ENCODE results near the gene PBX1.

PBX1 gene

GRCh38 chr1:164622068-164622845 lies 63.3 kb downstream of the PBX1 start:
- no peak for DNase-seq

DNA sequence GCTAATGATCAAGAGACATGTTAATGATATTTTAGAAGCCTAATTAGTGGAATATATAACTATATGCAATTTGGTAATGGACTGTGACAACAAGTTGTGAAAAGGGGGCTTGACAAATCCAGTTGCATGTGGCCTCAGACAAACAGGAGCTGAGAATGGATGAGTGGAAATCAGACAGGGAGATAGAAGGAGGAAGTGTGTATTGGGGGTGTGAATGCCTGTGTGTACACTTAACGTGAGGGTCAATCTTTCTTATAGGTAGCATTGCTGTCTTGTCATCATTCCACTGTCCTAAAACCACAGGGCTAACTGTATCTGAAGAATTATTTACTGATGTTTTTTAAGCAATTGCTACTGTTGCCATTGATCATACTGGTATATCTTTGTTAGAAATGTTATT lies 64.8 kb downstream of the PBX1 start:
- no peak for DNase-seq

DNA sequence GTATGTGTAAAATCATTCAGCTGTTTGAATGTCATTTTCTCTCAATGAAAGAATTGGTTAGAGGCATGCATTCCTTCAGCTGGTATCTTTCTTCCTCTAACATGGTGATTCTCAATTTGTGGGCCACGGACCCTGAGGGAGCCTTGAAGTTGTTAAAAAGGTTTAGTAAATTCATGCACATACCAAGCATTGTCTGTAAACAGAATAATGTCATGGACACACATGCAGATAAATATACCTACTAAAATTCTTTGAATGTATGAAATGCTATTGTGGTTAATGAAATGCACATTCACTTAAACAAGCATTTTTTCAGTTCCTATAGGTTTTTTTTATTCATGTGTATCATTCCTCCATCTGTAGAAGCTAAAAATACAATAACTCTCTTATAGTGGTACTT lies 65.4 kb downstream of the PBX1 start:
- no peak for DNase-seq

DNA sequence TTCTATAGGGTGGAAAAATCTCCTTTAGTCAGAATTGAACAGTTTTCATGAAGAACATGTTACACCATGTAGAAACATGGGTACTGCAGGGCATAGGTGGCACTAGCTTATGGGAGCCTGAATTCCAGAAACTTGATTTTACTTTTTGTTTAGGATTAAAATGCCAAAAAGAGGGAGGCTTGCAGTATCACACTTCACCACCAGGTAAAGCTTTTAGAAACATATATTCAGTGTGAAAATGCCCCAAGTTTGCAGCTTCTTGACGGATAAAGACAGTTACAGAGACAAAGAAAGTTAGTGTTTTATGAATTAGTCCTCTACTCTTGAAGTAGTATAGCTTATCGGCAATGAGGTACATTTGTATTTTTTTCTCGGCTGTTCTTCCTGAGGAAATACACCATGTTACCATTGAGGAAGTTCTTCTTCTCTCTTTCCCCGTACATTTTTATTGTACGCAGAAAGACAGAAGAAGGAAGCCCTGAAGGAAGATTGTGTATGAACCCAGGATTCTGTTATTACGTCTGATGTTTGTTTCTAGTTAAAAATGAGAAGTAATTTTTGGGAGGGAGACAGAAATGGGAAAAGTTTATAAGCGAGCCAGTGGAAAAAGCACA lies 66.1 kb downstream of the PBX1 start:
- no peak for DNase-seq

GRCh38 chr1:164628772-164629171 lies 69.8 kb downstream of the PBX1 start:
- no peak for DNase-seq

- no peak for DNase-seq
These were observed 71.0 kb downstream of the PBX1 start for GRCh38 chr1:164629971-164630370.

GRCh38 chr1:164630626-164631396 lies 71.8 kb downstream of the PBX1 start:
- no peak for DNase-seq

DNA sequence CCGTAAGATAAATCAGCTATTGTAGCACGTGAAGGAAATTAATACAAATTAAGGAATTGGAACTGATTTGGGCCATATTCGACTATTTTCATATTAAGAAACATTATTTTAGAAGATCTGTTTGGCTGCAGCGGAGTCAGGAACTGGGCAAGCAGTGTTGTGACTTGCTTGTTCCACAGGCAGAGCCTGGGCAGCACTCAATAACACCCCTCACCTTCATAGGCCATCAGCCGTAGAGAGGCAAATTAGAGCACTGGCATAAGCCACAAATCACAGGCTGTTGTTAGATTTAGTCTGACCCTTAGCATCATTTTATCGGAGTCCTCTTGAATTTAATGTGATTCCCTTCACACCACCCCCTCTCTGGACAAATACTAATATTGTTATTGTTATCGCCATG lies 72.8 kb downstream of the PBX1 start:
- DNase-seq = no peak

DNA sequence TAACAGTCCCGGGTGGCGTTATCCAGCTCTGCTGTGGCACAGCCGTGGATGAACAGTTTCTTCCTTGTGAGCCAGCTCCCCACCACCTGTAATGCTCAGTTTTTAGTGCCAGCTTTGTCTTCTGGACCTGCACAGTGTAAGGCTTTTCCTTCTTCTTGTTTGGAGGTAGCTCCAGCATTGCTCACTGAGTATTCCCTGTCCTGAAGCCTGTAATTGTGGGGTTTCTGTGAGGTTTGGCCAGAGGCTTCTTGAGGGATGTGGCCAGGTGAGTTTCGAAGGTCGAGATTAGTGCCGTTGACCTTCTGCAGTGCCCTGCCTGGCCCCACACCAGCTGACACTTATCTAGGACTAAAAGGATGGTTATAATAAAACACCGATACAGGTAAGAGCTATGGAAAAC lies 75.0 kb downstream of the PBX1 start:
- DNase-seq = no peak

DNA sequence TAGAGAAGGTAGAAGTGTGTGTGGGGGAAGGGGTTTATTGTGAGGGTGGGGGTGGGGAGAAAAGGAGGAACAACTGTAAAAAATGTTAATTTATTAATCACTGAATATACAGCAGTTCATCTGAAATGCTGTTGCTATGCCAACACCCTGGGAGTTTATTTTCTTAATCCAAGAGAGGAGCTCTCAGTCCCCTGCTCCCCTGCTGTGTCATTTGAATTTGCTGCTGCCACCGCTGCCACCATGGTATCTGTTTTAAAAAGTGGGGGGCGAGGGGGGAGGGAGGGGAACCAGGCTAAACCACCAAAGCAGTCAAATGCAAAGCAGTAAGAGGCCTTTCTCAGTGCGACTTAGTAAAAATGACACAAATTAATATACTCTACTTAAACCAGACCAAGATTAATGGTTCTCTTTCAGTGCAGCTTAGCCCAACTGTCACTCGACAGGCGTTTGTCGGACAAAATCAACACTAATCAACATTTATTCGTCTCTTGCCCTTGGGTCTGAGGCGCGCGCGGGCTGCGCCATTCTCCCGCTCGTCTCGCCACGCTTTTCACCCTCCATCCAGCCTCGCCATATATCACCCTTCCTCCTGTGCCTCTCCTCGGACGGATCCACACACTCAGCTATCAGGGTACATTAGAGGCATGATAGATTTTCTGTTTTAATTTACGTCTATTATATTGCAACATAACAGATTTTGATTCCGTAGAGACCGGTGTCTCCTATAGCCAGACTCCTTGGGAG lies 76.2 kb downstream of the PBX1 start:
- DNase-seq = no peak

DNA sequence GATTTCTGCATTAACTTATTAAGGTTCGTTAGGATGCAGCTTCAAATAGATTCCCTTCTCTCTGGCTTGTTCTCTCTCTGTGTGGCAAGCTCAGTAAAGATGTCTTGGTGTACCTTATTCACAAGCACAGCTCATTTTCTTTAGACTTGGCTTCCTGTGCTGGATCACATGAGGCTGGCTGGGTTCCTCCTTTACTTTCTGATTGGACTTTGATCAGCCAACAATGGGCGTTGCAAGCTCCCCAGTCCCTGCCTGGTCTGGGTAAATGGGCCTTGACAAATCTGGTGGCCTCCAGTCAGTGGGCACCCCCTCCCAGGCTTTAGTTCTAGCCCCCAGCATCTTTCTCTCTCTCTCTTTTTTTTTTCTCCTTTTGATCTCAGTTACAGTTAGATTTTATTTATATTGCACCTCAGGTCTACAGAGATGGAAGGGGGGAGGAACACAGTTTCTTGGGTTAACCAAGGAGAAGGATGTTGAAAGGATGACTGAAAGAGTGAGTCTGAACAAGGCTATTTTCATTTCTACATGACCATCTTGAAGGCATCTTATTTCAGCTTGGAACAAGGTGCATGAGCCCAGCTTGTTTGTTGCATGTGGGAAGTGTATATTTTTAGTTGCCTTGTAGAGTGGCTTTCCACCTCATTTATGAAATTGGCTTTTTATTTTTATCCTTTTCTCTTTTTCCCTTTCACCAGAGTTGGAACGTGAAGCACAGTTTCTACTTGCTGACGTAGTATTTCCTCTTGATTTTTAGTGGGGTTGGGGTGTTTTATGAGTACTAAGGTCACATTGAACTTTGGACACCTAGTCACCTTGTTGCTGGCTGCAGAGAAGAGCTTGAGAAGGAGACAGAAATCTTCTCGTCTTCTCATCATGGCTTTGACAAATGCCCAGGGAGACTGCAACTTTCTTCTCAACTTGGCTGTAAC lies 77.1 kb downstream of the PBX1 start:
- DNase-seq = no peak

GRCh38 chr1:164636757-164637156 lies 77.8 kb downstream of the PBX1 start:
- DNase-seq = no peak

DNA sequence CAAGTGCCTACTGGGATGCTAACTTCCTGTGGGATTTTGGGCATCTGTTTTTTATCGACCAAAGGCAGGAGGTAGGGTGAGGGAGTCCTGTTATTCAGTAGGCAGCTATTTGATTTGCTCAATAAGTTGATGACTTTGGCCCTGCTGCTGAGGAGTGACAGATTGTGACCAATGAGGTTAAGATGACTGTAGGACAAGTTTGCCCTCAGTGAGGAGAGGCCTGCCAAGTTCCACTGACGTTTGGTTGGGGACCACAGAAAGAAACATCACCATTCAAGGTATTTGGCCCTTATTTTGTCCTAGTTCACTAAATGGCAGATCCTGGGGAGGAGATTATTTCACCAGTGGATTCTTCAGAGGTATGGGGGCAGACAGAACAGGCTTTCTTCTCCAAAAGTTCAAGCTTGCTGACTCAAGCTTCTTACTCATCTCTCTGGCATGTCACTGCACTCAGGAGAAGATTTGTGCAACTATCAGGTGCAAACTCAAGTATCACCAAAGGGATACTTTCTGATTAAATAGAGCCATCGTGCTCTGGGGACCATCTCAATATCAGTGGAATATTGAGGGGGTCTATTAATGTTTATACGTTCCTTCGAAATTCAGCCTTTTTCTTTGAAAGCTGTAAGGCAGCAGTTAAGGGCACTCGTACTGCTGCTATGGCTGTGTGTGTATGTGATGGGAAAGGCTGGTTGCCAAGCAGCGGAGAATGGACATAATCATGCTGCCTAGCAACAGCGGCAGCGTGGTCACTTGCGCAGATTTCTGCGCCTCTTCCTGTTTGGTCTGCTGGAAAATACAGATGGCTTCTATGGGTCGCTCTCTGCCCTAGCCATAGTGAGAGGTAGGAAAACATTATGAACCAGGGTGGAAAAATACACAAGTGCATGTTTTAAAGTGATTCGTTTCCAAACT lies 78.7 kb downstream of the PBX1 start:
- no peak for DNase-seq

DNA sequence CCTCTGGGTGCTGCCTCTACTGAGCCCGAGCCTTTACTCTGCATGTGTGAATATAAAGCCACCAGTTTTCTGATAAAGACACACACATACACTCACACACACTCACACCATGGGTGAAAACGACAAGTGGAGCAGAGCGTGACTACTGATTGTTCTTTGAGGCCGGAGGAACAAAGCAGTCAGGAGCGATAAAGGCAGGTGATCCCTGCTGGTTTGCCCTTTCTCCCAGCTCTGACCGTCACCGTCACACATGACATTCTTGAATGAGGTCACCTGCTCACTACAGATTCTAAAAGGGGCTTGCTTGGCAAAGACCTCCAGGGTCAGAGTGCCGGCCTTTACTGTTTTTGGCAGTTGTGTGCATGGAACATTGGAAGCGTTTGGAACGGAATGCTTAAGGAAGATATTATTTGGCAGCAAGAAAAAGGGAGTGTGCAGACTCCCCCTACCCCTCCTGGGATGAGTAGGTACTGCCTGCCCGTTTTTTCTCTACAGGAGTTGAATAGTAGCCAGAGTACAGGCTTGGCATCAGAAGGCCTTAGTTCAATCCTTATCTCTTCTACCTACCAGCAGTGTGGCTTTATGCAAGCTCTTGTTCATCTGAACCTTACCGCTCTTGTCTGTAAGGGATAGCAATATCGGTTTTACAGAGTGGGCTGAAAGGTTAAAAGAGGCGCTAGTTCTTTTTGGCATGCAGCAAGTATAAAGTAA lies 79.7 kb downstream of the PBX1 start:
- DNase-seq = no peak

DNA sequence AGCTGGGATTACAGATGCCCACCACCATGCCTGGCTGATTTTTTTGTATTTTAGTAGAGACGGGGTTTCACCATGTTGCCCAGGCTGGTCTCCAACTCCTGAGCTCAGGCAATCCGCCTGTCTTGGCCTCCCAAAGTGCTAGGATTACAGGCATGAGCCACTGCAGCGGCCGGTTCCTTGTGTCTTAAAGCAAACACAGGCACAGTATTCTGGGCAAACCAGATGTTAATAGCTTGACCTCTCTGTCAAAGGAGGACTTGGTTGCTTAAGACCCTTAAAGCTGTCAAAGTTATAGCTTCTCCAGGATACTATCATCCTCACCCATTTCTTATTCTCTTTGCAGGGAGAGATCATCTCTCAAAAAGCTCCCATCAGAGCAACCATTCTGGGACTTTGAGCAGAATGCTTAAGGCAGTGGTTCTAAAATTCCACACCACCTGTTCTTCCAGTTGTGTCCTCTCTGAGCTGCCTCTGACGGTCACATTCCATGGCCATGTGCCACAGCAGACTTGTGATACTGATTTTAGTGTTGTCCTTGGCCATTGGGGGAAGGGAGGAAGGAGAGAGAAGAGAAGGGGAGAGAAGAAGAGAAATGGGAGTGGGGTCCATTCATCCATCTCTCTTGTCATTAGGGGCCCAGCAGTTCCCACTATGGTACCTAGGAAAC lies 81.8 kb downstream of the PBX1 start:
- no peak for DNase-seq

DNA sequence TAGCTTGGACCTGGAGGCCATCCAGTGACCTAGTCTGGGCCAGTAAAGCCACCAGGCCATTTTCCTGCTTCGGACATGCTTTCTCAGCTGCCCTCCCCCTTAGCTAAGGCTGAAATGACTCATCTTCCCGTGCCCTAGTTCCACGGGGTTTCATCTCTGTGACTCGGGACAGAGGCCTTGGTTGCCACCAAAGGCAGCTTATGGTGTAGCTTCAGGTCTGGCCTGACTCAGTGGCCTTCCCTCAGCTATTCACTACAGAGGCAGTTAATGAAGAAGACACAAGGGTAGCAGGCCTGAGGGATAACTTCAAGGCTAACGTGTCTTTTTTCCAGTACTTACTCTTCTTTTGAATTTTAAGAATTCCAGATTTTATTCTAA lies 82.4 kb downstream of the PBX1 start:
- no peak for DNase-seq

GRCh38 chr1:164643018-164643417 lies 84.0 kb downstream of the PBX1 start:
- no peak for DNase-seq

- DNase-seq = no peak
These were observed 85.3 kb downstream of the PBX1 start for GRCh38 chr1:164644268-164644667.

DNA sequence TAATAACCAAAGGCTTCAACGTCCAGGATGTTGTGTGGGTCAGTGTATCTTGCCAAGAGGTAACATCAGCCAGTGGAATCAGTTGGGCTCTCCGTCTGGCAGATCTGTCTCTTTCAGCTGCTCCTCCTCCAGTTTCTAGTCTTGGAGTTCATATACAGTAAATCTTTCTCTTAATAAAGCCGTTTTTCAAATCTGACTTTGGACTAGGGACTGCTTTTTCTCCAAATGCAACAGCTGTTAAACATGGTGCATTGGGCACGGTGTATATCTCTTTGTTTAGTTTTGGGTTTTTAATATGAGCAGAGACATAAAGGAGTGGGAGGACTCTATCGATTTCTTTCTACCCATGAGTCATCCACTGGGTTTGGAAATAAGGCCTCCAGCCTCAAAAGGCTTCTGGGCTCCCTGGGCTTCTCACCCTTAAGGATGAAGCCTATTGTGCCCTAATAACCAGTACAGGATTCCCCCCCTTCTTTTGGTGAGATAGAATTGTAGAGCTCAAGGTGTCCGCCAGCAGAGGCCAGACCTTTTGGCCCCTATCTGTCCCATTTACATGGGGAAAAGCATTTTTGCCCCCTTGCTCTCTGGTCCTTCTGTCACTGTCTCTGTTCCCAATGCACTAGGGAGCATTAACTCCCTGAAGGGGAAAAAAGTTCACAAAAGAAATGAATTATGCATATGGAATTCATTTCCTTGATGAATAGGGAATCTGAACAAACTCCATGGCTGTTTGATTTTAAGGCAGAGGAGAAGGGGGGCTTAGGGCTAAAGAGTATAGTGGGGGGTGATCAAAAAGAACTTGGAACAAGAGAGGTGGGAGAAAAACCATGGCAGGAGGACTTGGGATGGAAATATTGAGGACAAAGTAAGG lies 86.0 kb downstream of the PBX1 start:
- no peak for DNase-seq

All from activated CD4-positive, alpha-beta T cell treated with anti-CD3 and anti-CD28 coated beads for 1 hour (primary cell).